Endothelial cell of umbilical vein (primary cell): ENCODE measurements around the gene SETD3. TPM values are rescaled to one million over a fixed set of nuclear protein-coding genes. Genes with fewer than 3 reads are reported as not detected.

Source experiments
- BruUV-seq: library from RNA; stranded (reverse); fragments of 400-500 nt; replicated peaks from 2 replicates; lab custom pipeline; 2021; lab: Mats Ljungman, UMichigan
- CTCF ChIA-PET: fragments of 300-600, 350-600 bp; sonication (Branson Sonifier 250); formaldehyde crosslinking; loops from one replicate; lab custom pipeline; 2021; ENCODE audit warnings: antibody characterized with exemption, inconsistent platforms; lab: Charles Lee
- POLR2A ChIA-PET: fragments of 300-600, 350-600 bp; sonication (Branson Sonifier 250); formaldehyde crosslinking; loops from one replicate; lab custom pipeline; 2021; ENCODE audit warnings: antibody characterized with exemption, inconsistent platforms; lab: Charles Lee
- DNase-seq: peaks from one replicate; pipeline ENCODE4 v3.0.0-alpha.2; 2011; ENCODE audit warnings: low read depth, low spot score
- FAIRE-seq: peaks from 2 replicates; lab custom pipeline; 2011; peaks lifted over from hg19 to GRCh38; lab: Jason Lieb, UNC
- H2AFZ ChIP-seq: 2 replicates; pipeline ENCODE4 v1.6.0; 2012; ENCODE audit warnings: low read depth, low read length, control low read depth, inconsistent platforms
- H3K27ac ChIP-seq: 2 replicates; pipeline ENCODE4 v1.5.1; 2011; ENCODE audit warnings: low read depth, mild to moderate bottlenecking, control low read depth, low read length, moderate library complexity; ENCODE audit not compliant: insufficient read depth
- H3K27me3 ChIP-seq, 2 experiments: 2 replicates each; pipeline versions ENCODE4 v1.6.0 to v1.6.1; 2011; ENCODE audit warnings: low read length in 2 of 2, mixed read lengths in 1 of 2; ENCODE audit not compliant: control insufficient read depth in 2 of 2, insufficient read depth in 2 of 2
- H3K36me3 ChIP-seq, 2 experiments: 2 replicates in 1 of 2; 3 replicates in 1 of 2; pipeline ENCODE4 v1.5.1; 2011; ENCODE audit warnings: low read length in 2 of 2, mild to moderate bottlenecking in 1 of 2, moderate library complexity in 1 of 2; ENCODE audit not compliant: control insufficient read depth in 2 of 2, insufficient read depth in 2 of 2; ENCODE audit errors: extremely low read depth in 1 of 2
- H3K4me1 ChIP-seq: 3 replicates; pipeline ENCODE4 v1.5.1; 2011; ENCODE audit warnings: mild to moderate bottlenecking, low read length; ENCODE audit not compliant: control insufficient read depth, insufficient read depth; ENCODE audit errors: extremely low read depth
- H3K4me2 ChIP-seq: 2 replicates; pipeline ENCODE4 v1.6.1; 2011; ENCODE audit warnings: low read length, control low read depth, mixed read lengths; ENCODE audit not compliant: insufficient read depth
- H3K4me3 ChIP-seq, 3 experiments: fragments of 200-600 bp in 1 of 3; sonication (generic), shearing (Covaris generic) in 1 of 3; replicated peaks in 1 of 3; 2 replicates each; pipeline ENCODE4 v1.5.1; 2011 to 2016; ENCODE audit warnings: control low read depth in 3 of 3, low read length in 3 of 3, mild to moderate bottlenecking in 2 of 3, inconsistent platforms in 1 of 3, low read depth in 1 of 3, moderate library complexity in 1 of 3; ENCODE audit not compliant: insufficient read depth in 1 of 3
- H3K79me2 ChIP-seq: 2 replicates; pipeline ENCODE4 v1.6.0; 2012; ENCODE audit warnings: low read length, inconsistent platforms; ENCODE audit not compliant: control insufficient read depth, insufficient read depth
- H3K9ac ChIP-seq: replicated peaks from 2 replicates; pipeline ENCODE3; 2011; ENCODE audit warnings: low read length, control low read depth; ENCODE audit not compliant: insufficient read depth; ENCODE audit errors: extremely low read depth
- H3K9me1 ChIP-seq: replicated peaks from 3 replicates; pipeline ENCODE4 v1.6.0; 2011; ENCODE audit warnings: mild to moderate bottlenecking, low read length; ENCODE audit not compliant: control insufficient read depth, insufficient read depth; ENCODE audit errors: extremely low read depth
- H3K9me3 ChIP-seq: replicated peaks from 2 replicates; pipeline ENCODE4 v1.5.1; 2012; ENCODE audit warnings: low read length, inconsistent platforms; ENCODE audit not compliant: control insufficient read depth, insufficient read depth
- H4K20me1 ChIP-seq: replicated peaks from 2 replicates; pipeline ENCODE3; 2011; ENCODE audit warnings: mild to moderate bottlenecking, low read length; ENCODE audit not compliant: control insufficient read depth, insufficient read depth; ENCODE audit errors: extremely low read depth
- FOS ChIP-seq: IDR thresholded peaks from 2 replicates; pipeline ENCODE4 v1.6.1; 2011; ENCODE audit warnings: mild to moderate bottlenecking, low read length, moderate library complexity, borderline replicate concordance; ENCODE audit not compliant: insufficient read depth
- GATA2 ChIP-seq: IDR thresholded peaks from 2 replicates; pipeline ENCODE4 v1.7.0; 2011; ENCODE audit warnings: low read depth, mild to moderate bottlenecking, moderate library complexity, mixed read lengths, low read length; ENCODE audit not compliant: insufficient read length, insufficient read depth
- POLR2A ChIP-seq: IDR thresholded peaks from 2 replicates; pipeline ENCODE4 v1.6.1; 2012; ENCODE audit warnings: low read depth, mild to moderate bottlenecking, control low read depth, low read length
- dilution Hi-C: fragments of 300-500 bp; cut with MboI; formaldehyde crosslinking; loops from one replicate; pipeline ENCODE4 v1.15.0; 2019; ENCODE audit warnings: low sequenced_read_pairs; ENCODE audit not compliant: extremely low pct_ligation_motif_present
- intact Hi-C: fragments of 100-400 bp; cut with micrococcal nuclease; formaldehyde crosslinking; loops from one replicate; pipeline ENCODE4 v1.10.0; 2022
- polyA plus RNA-seq, 4 experiments: library from polyadenylated mRNA; depleted of rRNA in 3 of 4; stranded (reverse) in 3 of 4; unstranded in 1 of 4; fragments of >200 nt; gene quantifications; 2 replicates each; pipeline versions ENCODE4 v1.2.1 to v1.2.3, GENCODE V29; 2011 to 2012; ENCODE audit warnings: missing spikeins in 1 of 4
- total RNA-seq: library from RNA; stranded (reverse); gene quantifications from 2 replicates; pipeline ENCODE4 v1.2.3, GENCODE V29; 2021
- TF ChIP-seq, protein P1 (sequence below): IDR thresholded peaks from 2 replicates; pipeline ENCODE4 v1.6.1; 2011; ENCODE audit not compliant: insufficient read depth, insufficient read length

SETD3 gene
- total and polyA plus RNA-seq, 2 donors (not counting 3 experiments of a cell fraction or from before 2014, with no cell fraction given): 18.1 to 53.1 TPM

DNA sequence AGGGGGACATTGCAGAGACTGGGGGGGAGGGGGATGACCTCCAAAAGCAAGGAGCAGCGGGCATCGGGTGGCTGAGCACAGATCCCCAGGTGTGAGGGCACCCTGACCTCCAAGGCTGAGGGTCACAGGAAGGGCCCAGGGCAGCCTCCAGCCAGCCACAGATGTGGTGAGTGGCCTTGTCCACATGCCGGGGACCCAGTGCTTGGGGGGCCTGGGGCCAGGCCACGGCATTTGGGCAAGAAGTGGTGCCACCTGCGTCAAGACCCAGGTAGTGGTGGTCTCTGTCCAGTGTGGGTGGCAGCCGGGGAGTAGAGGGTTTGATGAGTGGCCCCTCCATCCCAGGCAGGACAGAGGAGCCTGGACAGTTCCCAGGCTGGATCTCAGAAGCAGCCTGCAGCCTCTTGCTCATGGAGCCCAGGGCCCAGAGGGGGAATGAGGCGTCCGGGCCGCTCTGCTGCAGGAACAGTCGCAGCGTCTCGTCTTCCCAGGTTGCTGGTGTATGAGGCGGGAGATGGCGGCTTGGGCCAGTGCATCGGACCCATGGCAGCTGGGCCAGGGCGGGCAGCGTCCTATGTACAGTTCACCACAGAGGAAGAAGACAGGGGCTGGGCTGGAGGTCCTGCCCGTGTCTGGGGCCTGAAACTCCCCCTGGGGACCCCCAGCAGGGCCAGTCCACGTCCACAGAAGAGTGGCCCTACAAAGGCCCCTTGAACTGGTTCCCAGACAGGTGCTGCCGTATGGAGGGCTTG lies 34.1 kb upstream of the SETD3 start:
- no peak for DNase-seq
- ChIA-PET POLR2A (no interaction called here), CTCF (interaction anchor here (1.3 kb wide), 1 partner anchor 114 kb away, joined by 3 read pairs; no protein-coding TSS in a partner anchor)
- Histone ChIP-seq H2AFZ (no peak overlapping the region), H3K27ac (no peak overlapping the region), H3K9me3 (no peaks in the 10 kb centered on the region), H3K4me2 (no peak overlapping the region), H3K9ac (no peak overlapping the region), H3K4me3 (no peak overlapping the region), H3K27me3 (no peaks in the 10 kb centered on the region), H4K20me1 (no peaks in the 10 kb centered on the region), H3K9me1 (no peaks in the 10 kb centered on the region), H3K4me1 (no peaks in the 10 kb centered on the region), H3K79me2 (no peaks in the 10 kb centered on the region), H3K36me3 (peaks cover 0 to 17% of the 10 kb centered on the region in 2 experiments)
- dilution Hi-C loops: no loop called here
- no TSS peak for BruUV-seq
- TF ChIP-seq, protein P1, sequence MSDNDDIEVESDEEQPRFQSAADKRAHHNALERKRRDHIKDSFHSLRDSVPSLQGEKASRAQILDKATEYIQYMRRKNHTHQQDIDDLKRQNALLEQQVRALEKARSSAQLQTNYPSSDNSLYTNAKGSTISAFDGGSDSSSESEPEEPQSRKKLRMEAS: no peak
- no peak for FAIRE-seq
- intact Hi-C loops: no loop called here

DNA sequence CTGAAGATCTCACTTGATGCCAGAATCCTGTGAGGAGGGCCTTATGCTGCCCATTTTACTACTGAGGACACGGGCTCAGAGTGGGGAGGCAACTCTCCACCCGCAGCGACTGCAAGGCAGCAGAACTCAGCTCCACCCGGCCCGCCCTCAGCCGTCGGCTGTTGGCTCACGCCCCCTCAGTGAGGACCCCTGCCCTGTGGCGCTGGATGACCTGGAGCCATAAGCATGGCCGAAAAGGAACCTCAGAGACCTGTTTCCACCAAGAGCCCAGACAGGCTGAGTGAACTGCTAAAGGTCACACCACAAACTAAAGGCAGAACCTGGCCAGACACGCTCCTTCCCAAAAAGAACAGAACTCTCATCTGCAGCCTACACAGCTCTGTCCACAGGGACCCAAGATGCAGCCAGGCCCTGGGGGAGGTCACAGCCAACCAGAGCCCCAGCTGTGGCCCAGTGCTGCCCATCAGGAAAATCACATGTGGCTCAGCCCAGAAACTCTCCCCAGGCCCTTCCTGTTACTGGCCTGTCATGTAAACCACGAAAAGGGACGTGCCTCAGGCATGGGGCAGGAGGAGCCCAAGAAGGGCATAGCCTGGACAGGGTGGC lies 33.4 kb upstream of the SETD3 start:
- intact Hi-C loops: no loop called here

More for the DNA sequence above, 33.4 kb upstream of the SETD3 start:
- Histone ChIP-seq H3K4me2 (no peak overlapping the region), H3K79me2 (no peaks in the 10 kb centered on the region), H3K9ac (no peak overlapping the region), H3K4me3 (no peak overlapping the region), H3K27me3 (no peaks in the 10 kb centered on the region), H3K36me3 (peaks cover 0 to 21% of the 10 kb centered on the region in 2 experiments), H3K9me3 (no peaks in the 10 kb centered on the region), H4K20me1 (no peaks in the 10 kb centered on the region), H2AFZ (no peak overlapping the region), H3K4me1 (no peaks in the 10 kb centered on the region), H3K9me1 (no peaks in the 10 kb centered on the region), H3K27ac (no peak overlapping the region)
- dilution Hi-C loops: no loop called here
- CTCF ChIA-PET: no interaction called here
- POLR2A ChIA-PET: no interaction called here
- no peak for DNase-seq
- no TSS peak for BruUV-seq
- no peak for FAIRE-seq
- TF ChIP-seq POLR2A (no peak), GATA2 (no peak), FOS (no peak)
- TF ChIP-seq, protein P1: no peak
